Measurements from ENCODE around the gene CYSLTR2. TPM values are rescaled to one million over a fixed set of nuclear protein-coding genes. Genes with fewer than 3 reads are reported as not detected.

The CYSLTR2 gene
- total and polyA plus RNA-seq, 2 donors from 2014 or later: 1.2 to 1.4 TPM

- H3K4me3 ChIP-seq (ENCODE audit: low read length in 3 of 3): no peak overlapping the region
- TF ChIP-seq, protein P1, sequence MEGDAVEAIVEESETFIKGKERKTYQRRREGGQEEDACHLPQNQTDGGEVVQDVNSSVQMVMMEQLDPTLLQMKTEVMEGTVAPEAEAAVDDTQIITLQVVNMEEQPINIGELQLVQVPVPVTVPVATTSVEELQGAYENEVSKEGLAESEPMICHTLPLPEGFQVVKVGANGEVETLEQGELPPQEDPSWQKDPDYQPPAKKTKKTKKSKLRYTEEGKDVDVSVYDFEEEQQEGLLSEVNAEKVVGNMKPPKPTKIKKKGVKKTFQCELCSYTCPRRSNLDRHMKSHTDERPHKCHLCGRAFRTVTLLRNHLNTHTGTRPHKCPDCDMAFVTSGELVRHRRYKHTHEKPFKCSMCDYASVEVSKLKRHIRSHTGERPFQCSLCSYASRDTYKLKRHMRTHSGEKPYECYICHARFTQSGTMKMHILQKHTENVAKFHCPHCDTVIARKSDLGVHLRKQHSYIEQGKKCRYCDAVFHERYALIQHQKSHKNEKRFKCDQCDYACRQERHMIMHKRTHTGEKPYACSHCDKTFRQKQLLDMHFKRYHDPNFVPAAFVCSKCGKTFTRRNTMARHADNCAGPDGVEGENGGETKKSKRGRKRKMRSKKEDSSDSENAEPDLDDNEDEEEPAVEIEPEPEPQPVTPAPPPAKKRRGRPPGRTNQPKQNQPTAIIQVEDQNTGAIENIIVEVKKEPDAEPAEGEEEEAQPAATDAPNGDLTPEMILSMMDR (IDR thresholded peaks at IDR 0.05; ENCODE audit: borderline replicate concordance, extremely low read depth, insufficient read depth): no peak
- no peak for FAIRE-seq
Observed at GRCh38 chr13:48682436-48682835, 28.7 kb downstream of the CYSLTR2 start.

DNA sequence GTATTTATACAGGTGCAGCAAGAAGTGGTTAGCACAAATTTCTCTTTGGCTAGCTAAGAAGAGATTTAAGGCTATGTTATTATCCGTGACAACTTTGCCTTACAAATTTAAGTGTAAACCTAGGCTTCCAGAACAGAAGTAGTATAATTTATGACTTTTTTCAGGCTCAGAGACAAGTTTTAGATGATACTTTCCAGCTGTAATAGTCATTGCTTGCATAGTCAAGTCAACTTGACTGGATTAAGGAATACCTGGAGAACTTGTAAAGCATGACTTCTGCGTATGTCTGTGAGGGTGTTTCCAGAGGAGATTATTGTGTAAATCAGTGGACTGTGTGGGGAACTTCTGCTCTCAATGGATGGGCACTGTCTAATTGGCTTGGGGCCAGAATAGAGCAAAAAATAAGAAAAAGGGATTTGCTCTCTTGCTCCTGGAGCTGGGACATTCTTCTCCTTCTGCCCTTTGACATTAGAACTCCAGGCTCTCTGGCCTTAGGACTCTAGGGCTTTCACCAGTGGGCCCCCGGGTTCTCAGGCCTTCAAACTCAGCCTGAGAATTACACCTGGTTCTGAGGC lies 33.0 kb downstream of the CYSLTR2 start:
- intact Hi-C loops (cut with DNase I): no loop called here
- no peak overlapping the region for H3K4me3 ChIP-seq (ENCODE audit: low read length in 3 of 3)
- H3K27me3 ChIP-seq (ENCODE audit: control insufficient read depth, insufficient read depth, low read length): no peaks in the 10 kb centered on the region
- H3K4me1 ChIP-seq (ENCODE audit: control insufficient read depth in 2 of 3, insufficient read depth in 2 of 3, low read depth in 1 of 3, low read length in 3 of 3): peaks cover 0 to 2% (median 0%) of the 10 kb centered on the region in 3 donors
- FAIRE-seq (no peak), DNase-seq (peak in 2 of 5 donors; percentile 44 to 58)
- no peaks in the 10 kb centered on the region for H3K36me3 ChIP-seq (ENCODE audit: control insufficient read depth in 2 of 3, insufficient read depth in 3 of 3, low read length in 3 of 3)
- no peak overlapping the region for H3K27ac ChIP-seq (ENCODE audit: low read depth in 2 of 2, low read length in 2 of 2)
- no peak overlapping the region for H3K9ac ChIP-seq (ENCODE audit: low read length in 3 of 3)
- TF ChIP-seq, protein P1 (IDR thresholded peaks at IDR 0.05; ENCODE audit: borderline replicate concordance, extremely low read depth, insufficient read depth): no peak
- H3K9me3 ChIP-seq (ENCODE audit: control insufficient read depth in 2 of 3, insufficient read depth in 1 of 3, low read length in 3 of 3): no peaks in the 10 kb centered on the region

More at GRCh38 chr13:48682436-48682835, 28.7 kb downstream of the CYSLTR2 start:
- intact Hi-C loops (cut with DNase I): no loop called here
- H3K9ac ChIP-seq (ENCODE audit: low read length in 3 of 3): no peak overlapping the region
- H3K4me1 ChIP-seq (ENCODE audit: control insufficient read depth in 2 of 3, insufficient read depth in 2 of 3, low read depth in 1 of 3, low read length in 3 of 3): peaks cover 0 to 2% (median 0%) of the 10 kb centered on the region in 3 donors
- H3K27ac ChIP-seq (ENCODE audit: low read depth in 2 of 2, low read length in 2 of 2): no peak overlapping the region
- H3K27me3 ChIP-seq (ENCODE audit: control insufficient read depth, insufficient read depth, low read length): no peaks in the 10 kb centered on the region
- H3K36me3 ChIP-seq (ENCODE audit: control insufficient read depth in 2 of 3, insufficient read depth in 3 of 3, low read length in 3 of 3): no peaks in the 10 kb centered on the region
- no peaks in the 10 kb centered on the region for H3K9me3 ChIP-seq (ENCODE audit: control insufficient read depth in 2 of 3, insufficient read depth in 1 of 3, low read length in 3 of 3)
- DNase-seq: no peak

DNA sequence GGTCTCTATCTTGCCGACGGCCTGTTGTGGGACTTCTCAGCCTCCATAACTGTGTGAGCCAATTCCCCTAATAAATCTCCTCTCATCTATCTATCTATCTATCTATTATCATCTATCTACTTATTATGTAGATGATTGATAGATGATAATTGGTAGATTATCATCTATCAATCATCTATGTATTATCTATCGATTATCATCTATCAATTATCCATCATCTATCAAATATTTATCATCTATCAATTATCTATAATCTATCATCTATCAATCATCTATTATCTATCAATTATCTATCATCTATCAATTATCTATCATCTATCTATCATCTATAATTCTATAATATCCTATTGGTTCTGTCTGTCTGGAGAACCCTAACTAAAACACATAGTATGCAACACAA lies 33.5 kb downstream of the CYSLTR2 start:
- TF ChIP-seq, protein P1 (IDR thresholded peaks at IDR 0.05; ENCODE audit: borderline replicate concordance, extremely low read depth, insufficient read depth): no peak
- FAIRE-seq (no peak), DNase-seq (no peak)
- Histone ChIP-seq H3K4me3 (ENCODE audit: low read length in 3 of 3) (no peak overlapping the region), H3K27ac (ENCODE audit: low read depth in 2 of 2, low read length in 2 of 2) (no peak overlapping the region), H3K4me1 (ENCODE audit: control insufficient read depth in 2 of 3, insufficient read depth in 2 of 3, low read depth in 1 of 3, low read length in 3 of 3) (peaks cover 0 to 2% (median 0%) of the 10 kb centered on the region in 3 donors), H3K36me3 (ENCODE audit: control insufficient read depth in 2 of 3, insufficient read depth in 3 of 3, low read length in 3 of 3) (no peaks in the 10 kb centered on the region), H3K27me3 (ENCODE audit: control insufficient read depth, insufficient read depth, low read length) (no peaks in the 10 kb centered on the region), H3K9ac (ENCODE audit: low read length in 3 of 3) (no peak overlapping the region), H3K9me3 (ENCODE audit: control insufficient read depth in 2 of 3, insufficient read depth in 1 of 3, low read length in 3 of 3) (no peaks in the 10 kb centered on the region)
- intact Hi-C loops (cut with DNase I): no loop called here

DNA sequence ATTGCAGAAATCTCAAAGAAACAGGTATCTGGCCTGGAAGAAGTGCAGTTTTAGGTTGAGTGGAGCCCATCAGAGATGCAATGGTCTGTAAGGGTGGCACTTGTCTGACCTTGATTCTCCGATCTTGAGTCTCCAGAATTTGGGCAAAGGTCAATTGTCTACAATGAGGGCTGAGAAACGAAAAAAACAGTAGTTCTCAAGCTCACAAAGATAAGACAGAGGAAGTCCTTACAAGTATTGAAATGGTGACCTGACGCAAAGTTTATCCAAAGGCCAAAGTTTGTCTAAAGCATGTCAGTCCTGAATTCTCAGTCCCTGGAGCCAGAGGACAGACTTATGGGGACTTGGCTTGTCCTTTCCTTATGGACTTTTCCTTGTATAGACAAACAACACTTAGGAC lies 40.3 kb downstream of the CYSLTR2 start:
- no peak overlapping the region for H3K4me3 ChIP-seq (ENCODE audit: low read length in 3 of 3)
- FAIRE-seq: no peak
- intact Hi-C loops (cut with DNase I): no loop called here

More for the DNA sequence above, 40.3 kb downstream of the CYSLTR2 start:
- H3K9ac ChIP-seq (ENCODE audit: low read length in 3 of 3): no peak overlapping the region
- no peak overlapping the region for H3K27ac ChIP-seq (ENCODE audit: low read depth in 2 of 2, low read length in 2 of 2)
- TF ChIP-seq, protein P1 (IDR thresholded peaks at IDR 0.05; ENCODE audit: borderline replicate concordance, extremely low read depth, insufficient read depth): no peak
- H3K36me3 ChIP-seq (ENCODE audit: control insufficient read depth in 2 of 3, insufficient read depth in 3 of 3, low read length in 3 of 3): no peaks in the 10 kb centered on the region
- no peaks in the 10 kb centered on the region for H3K9me3 ChIP-seq (ENCODE audit: control insufficient read depth in 2 of 3, insufficient read depth in 1 of 3, low read length in 3 of 3)
- no peak for DNase-seq
- no peaks in the 10 kb centered on the region for H3K4me1 ChIP-seq (ENCODE audit: control insufficient read depth in 2 of 3, insufficient read depth in 2 of 3, low read depth in 1 of 3, low read length in 3 of 3)
- H3K27me3 ChIP-seq (ENCODE audit: control insufficient read depth, insufficient read depth, low read length): no peaks in the 10 kb centered on the region

Data from kidney (tissue), 14 donors.